ENCODE measurements around the gene CTDSPL. TPM values are rescaled to one million over a fixed set of nuclear protein-coding genes. Genes with fewer than 3 reads are reported as not detected.

CTDSPL gene
- polyA plus RNA-seq, 3 donors: 94.0 to 114 (median 104) TPM

DNA sequence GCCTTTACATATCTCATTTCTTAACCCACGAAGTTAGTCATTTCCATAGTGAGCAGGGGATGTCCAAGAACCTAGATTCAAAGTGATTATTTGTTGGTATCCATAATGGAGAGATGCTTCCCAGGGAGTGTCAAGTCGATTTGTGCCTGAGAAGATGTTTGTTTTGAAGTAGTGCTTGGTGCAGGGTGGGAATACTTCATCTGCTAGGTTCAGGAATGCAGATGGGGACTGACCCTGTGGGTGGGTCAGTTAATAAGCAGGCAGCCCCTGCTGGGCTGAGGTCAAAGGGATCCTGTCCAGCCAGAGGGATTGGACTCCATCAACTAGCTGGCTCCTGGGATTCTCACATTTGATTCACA, 84.8 kb downstream of the CTDSPL start:
- no peak for DNase-seq (ENCODE audit: extremely low read depth in 1 of 11, low read depth in 9 of 11, low spot score in 4 of 11)

DNA sequence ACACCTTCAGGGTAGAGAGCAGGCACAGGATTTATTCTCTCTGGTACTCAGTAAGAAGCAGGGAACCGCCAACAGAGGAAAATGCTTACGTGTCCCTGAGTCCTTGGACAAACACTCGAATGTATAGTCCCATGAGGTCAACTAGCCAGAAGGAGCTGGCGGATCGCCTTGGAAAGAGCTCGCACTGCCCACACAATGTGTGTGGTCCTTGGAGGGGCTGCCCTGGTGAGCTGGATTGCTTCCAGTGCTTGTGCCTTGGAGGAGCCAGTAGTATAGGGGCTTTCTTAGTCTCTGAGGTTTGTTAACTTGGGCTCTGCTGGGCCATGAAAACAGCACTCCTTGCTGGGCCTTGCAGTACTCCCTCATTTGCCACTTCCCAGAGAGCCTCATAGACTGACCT, 88.2 kb downstream of the CTDSPL start:
- DNase-seq (ENCODE audit: extremely low read depth in 1 of 11, low read depth in 9 of 11, low spot score in 4 of 11): no peak

DNA sequence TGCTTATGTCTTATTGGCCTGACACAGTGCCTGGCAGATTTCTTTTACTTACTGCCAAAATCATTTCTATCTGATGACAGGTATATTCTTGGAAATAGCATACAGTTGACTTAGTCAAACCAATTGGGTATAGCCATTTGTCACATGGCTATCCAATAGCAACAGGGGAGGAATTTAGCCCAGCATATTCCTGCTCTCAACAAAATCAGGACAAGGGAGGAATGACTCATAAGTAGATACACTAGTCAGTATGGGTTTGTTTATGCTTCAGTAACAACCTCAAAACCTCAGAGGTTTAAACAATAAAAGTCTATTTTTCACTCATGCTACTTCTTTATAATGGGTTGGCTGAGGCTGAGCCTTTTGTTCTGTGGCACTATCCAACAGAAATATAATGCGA, 90.9 kb downstream of the CTDSPL start:
- DNase-seq (ENCODE audit: extremely low read depth in 1 of 11, low read depth in 9 of 11, low spot score in 4 of 11): no peak

GRCh38 chr3:37953226-37953625, 91.5 kb downstream of the CTDSPL start:
- DNase-seq (ENCODE audit: extremely low read depth in 1 of 11, low read depth in 9 of 11, low spot score in 4 of 11): no peak

DNA sequence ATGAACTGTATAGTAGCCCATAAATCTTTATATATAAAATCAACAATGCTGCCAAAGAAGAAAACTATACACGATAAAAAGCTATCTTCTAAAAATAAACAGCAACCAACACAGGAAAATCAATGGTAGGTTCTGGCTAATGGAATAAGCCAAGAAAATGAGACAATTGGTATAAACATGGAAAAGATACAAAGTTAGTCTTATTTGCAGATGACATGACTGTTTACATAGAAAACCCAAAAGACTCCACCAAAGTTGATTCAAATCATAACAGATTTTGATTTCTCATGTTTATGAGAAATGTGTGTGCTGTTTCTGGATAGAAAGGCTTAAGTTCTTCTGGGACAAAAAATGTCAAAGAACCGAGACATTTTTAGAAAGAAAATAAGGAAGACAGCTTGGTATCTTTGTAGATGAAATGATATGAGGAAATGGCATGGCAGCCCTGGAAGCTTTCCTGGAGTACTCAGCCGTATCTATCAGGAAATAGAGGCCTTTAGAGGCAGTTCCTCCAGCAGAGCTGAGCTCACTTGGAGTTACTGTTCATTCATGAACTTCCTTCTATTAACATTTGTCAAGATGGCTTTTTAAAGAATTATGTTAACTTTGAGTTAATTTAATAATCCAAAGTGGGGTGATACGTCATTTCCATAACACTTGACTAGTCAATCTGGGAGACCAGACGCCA, 92.2 kb downstream of the CTDSPL start:
- no peak for DNase-seq (ENCODE audit: extremely low read depth in 1 of 11, low read depth in 9 of 11, low spot score in 4 of 11)

- DNase-seq (ENCODE audit: extremely low read depth in 1 of 11, low read depth in 9 of 11, low spot score in 4 of 11): no peak
Observed at GRCh38 chr3:37954881-37955280, 93.2 kb downstream of the CTDSPL start.

GRCh38 chr3:37955918-37956707, 94.4 kb downstream of the CTDSPL start:
- DNase-seq (ENCODE audit: extremely low read depth in 1 of 11, low read depth in 9 of 11, low spot score in 4 of 11): no peak

- DNase-seq (ENCODE audit: extremely low read depth in 1 of 11, low read depth in 9 of 11, low spot score in 4 of 11): no peak
Observed at GRCh38 chr3:37956723-37957538, 95.3 kb downstream of the CTDSPL start.

DNA sequence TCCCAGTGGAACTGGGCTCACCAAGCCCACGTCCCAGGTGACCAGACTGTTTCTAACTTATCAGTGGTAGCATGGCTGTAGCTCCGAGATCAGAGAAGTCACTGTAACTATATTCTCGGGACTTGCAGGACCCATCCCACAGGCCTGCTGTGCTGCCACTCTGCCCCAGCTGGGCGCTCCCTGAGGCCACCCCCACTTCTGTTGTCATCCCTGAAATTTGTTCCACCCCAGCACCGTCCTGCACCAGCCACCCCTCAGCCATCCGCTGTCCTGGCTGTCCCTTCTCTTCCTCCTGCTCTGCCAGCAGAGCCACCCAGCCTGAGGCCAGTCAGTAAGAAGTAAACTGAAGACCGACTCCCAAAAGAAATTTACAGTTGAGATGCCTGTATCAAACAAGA, 95.9 kb downstream of the CTDSPL start:
- DNase-seq (ENCODE audit: extremely low read depth in 1 of 11, low read depth in 9 of 11, low spot score in 4 of 11): no peak

GRCh38 chr3:37961622-37962431, 100.1 kb downstream of the CTDSPL start:
- no peak for DNase-seq (ENCODE audit: extremely low read depth in 1 of 11, low read depth in 9 of 11, low spot score in 4 of 11)

- DNase-seq (ENCODE audit: extremely low read depth in 1 of 11, low read depth in 9 of 11, low spot score in 4 of 11): no peak
Observed at GRCh38 chr3:37963016-37963415, 101.3 kb downstream of the CTDSPL start.

GRCh38 chr3:37963635-37964034, 102.0 kb downstream of the CTDSPL start:
- no peak for DNase-seq (ENCODE audit: extremely low read depth in 1 of 11, low read depth in 9 of 11, low spot score in 4 of 11)

DNA sequence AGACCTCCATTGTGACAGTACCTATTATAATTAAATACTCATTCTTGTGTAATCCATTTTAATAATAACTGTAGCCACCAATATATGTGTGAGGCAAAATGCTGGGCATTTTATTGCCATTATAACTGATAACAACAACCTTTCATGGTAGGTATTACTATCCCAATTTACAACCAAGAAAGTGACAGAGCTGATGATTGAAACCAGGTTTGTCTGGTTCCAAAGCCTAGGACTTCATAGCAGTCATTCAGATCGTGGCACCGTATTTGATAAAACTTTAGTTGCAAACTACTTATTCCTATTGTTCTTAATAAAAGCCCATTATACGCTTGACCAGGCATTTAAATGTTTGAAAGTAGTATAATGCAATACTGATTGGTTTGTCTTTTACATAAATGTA, 102.5 kb downstream of the CTDSPL start:
- DNase-seq (ENCODE audit: extremely low read depth in 1 of 11, low read depth in 9 of 11, low spot score in 4 of 11): no peak

DNA sequence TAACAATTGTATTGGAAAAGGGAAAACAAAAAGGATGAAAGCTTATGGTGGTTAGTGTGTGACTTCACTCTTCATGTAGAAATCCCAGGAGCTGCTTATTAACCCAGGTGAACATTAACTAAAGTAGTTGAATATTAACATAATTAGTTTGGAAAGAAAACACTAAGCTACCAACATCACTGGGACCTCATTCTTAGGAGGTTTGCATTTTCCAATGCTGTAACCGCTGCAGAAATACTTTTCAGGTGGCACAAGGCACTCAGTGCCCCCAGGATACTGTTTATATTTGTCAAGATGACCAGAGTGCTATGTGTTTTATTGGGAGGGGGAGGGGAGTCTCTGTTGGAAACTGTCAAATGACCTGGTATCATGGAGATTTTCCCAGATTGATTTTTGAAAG, 103.0 kb downstream of the CTDSPL start:
- DNase-seq (ENCODE audit: extremely low read depth in 1 of 11, low read depth in 9 of 11, low spot score in 4 of 11): peak in 5 of 11 donors; percentile 56 to 85 (median 67)

DNA sequence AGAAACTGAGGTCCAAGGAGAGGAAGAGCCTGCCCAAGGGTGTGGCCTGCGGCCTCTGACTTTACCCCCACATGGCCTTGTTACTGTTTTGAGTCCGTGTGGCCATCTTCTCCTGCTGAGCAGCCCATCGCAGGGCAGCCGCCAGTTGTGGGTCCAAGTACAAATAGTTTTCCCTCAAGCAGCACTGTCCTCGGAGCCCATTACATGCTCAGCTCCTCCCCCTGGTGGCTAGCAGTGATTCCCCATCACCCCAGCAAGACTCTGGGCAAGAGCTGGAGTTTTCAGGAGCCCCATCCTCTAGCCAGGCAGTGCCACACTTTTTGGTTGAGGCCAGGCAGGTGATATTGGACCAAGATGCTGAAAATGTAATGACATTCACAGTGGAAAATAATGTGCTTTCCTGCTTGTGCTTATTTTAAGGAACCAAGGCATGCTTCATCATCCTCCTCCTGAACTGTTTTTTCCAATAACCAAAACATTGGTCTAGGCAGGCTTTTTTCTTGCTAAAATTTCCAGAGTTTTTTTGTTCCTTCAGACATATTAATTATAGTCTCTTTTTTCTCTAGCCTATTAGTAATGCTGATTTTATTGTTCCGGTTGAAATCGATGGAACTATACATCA, 105.7 kb downstream of the CTDSPL start:
- peak in 1 of 11 donors; percentile 65 for DNase-seq (ENCODE audit: extremely low read depth in 1 of 11, low read depth in 9 of 11, low spot score in 4 of 11)

- DNase-seq (ENCODE audit: extremely low read depth in 1 of 11, low read depth in 9 of 11, low spot score in 4 of 11): no peak
Observed at GRCh38 chr3:37968199-37968598, 106.5 kb downstream of the CTDSPL start.

DNA sequence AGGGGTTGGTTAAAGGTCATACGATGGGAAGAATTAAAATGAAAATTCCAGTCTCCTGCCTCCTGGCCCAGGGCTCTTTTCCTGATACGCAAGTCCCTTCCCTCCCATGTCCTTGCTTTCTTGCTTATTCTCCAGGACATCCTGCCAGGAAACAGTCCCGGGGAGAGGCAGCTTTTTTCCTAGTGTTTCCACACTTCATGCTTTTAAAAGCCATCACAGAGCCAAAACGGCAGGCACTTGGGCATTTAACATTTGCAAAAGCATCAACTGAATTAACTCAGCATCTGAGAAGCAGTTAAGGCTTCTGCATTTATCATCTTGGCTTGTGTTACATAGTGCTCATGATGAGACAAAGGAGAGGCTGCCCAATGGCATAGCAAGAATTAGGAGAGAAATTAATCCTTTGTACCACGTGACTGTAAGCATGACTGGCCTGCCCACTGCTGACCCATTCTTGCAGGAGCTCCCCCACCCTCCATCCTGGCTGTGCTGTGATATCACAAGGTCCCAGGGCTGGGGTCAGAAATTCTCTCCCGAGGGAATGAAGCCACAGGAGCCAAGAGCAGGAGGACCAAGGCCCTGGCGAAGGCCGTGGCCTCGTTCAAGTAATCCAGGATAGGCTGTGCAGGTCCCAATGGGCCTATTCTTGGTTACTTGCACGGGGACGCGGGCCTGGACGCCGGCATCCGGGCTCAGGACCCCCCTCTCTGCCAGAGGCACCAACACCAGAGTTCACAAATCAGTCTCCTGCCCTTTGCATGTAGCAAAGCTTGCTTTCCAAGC, 107.3 kb downstream of the CTDSPL start:
- no peak for DNase-seq (ENCODE audit: extremely low read depth in 1 of 11, low read depth in 9 of 11, low spot score in 4 of 11)

GRCh38 chr3:37969596-37970100, 108.0 kb downstream of the CTDSPL start:
- no peak for DNase-seq (ENCODE audit: extremely low read depth in 1 of 11, low read depth in 9 of 11, low spot score in 4 of 11)

Data from renal cortex interstitium (tissue), 11 donors.